HG02981 (cell line): ENCODE data around the gene ARHGEF25.

Experiments
- ATAC-seq: cut with Tn5 transposase; IDR thresholded peaks from one replicate; pipeline ENCODE4 v1.9.1; 2021; ENCODE audit warnings: mild to moderate bottlenecking, moderate library complexity; ENCODE audit not compliant: unreplicated experiment

ARHGEF25 gene

GRCh38 chr12:57620936-57621496 lies 9.8 kb downstream of the ARHGEF25 start:
- ATAC-seq = no peak

GRCh38 chr12:57621497-57622292 lies 10.5 kb downstream of the ARHGEF25 start:
- peak; percentile 58 for ATAC-seq

GRCh38 chr12:57622293-57623245 lies 11.3 kb downstream of the ARHGEF25 start:
- no peak for ATAC-seq

DNA sequence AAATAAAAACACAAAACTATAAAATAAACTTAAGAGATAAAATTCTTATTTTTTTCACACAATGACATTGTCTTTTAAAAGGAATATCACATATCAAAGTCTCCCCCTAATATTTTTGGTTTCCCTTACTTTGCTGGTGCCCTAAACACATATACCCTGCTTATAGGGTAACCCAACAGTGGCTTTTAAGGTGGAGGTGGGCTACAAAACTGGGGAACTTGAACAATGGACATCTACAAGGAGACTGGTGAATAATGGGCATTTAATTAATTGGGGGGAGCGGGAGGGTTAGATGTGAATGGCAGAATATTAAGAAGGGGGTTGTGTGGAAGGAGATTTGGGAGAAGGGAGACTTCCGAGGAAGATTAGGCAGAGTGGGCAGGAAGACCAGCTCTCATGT lies 12.2 kb downstream of the ARHGEF25 start:
- ATAC-seq = no peak

- ATAC-seq = no peak
Observed at GRCh38 chr12:57623811-57624390, 12.7 kb downstream of the ARHGEF25 start.

- ATAC-seq = no peak
Observed at GRCh38 chr12:57624441-57625220, 13.4 kb downstream of the ARHGEF25 start.

DNA sequence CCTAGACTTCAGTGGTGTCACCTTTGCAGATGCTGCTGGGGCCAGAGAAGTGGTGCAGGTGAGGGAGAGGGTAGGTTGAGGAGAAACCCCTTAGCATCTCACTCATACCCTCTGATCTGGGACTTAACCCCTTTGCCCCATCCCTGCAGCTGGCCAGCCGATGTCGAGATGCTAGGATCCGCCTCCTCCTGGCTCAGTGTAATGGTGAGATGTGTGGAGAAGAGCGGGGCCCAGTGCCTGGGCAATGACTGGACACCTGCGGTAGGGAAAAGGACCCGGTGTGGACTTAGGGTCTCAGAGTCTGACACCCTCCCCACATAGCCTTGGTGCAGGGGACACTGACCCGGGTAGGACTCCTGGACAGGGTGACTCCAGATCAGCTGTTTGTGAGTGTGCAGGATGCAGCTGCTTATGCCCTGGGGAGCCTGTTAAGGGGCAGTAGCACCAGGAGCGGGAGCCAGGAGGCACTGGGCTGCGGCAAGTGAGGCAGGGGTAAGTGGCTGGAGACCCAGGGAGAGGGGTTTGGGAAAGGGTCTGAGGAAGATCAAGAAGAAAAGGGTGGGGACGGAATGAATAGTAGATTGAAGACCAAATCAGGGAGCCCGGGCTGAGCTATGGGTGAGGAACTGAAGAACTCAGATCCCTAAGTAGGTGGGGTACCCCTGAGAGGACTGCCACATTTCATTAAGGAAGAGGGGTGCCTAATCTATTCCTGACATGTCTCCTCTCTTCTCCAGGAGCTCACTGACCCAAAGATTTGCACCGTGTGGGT lies 14.2 kb downstream of the ARHGEF25 start:
- no peak for ATAC-seq

DNA sequence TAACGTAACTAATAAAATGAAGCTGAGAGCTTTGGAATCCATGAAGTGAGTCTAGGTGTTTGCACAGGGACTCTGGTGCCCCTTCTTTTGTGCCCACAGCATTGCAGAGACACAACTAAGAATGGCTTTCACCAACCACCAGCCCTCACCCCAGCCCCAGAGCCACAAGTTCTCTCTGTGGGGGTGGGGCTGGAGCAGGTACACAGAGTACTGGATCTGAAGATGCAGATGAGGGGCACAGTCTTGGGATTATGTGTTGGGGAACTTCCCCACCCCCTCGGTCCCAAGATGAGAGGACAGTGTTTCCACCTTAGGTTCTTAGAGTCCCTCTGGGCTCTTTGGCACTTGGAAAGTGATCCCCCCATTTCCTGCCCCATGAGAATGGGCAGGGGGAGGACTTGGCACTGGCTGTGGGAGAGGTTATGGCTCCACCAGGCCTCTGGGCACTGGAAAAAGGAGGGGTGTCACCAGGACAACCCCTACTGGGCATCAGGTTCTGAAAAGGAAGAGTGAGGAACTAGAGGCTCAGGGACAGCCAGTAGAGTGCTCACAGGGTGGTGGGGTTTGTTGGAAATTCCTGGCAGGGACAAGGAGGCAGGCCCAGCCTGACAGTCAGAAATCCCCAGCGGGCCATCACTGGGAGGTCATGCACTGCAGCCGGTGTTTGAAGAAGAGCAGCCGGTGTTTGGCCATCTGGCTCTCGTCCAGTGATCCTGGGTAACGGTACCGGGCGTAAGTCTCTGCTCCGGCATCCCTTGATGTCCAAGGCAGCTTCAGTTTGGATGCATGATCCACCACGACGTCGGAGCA lies 15.1 kb downstream of the ARHGEF25 start:
- no peak for ATAC-seq

- ATAC-seq = no peak
Observed at GRCh38 chr12:57626921-57627445, 15.7 kb downstream of the ARHGEF25 start.

DNA sequence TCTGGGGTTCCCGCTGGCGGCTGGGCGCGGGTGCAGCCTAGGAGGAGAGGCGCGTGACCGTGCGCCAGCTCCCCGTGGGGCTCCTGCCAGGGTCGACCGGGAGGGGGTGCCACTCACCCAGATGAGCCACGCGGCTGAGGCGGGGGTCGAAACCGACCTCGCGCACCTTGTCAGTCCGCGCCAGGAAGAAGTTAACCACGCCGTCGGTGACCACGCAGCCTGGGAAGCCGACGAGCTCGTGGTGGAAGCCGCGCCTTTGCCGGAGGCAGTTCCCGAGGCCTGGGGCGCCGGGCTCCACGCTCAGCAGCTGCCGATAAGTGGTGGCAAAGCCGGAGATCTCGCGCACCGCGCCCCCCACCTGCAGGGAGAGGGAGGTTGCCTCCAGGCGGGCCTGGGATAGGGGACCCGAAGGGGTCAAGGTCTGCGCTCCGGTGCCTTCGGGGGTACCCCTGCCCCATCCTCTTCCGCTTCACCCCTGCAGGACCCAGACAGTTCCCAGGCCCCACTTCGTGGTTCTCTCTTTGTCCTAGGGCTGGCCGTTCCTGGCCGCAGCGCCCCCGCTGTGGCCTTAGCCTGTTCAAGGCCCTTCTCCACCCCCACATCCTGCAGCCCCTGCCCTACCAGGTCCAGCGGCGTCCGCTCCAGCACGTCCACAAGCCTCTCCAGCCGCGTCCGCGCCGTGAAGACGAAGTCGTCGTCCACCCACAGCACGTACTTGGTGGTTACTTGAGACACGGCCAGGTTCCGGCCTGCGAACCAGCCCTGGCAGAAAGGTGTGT lies 16.5 kb downstream of the ARHGEF25 start:
- no peak for ATAC-seq

- no peak for ATAC-seq
Observed at GRCh38 chr12:57628280-57629191, 17.3 kb downstream of the ARHGEF25 start.

GRCh38 chr12:57629897-57630471 lies 18.7 kb downstream of the ARHGEF25 start:
- no peak for ATAC-seq

DNA sequence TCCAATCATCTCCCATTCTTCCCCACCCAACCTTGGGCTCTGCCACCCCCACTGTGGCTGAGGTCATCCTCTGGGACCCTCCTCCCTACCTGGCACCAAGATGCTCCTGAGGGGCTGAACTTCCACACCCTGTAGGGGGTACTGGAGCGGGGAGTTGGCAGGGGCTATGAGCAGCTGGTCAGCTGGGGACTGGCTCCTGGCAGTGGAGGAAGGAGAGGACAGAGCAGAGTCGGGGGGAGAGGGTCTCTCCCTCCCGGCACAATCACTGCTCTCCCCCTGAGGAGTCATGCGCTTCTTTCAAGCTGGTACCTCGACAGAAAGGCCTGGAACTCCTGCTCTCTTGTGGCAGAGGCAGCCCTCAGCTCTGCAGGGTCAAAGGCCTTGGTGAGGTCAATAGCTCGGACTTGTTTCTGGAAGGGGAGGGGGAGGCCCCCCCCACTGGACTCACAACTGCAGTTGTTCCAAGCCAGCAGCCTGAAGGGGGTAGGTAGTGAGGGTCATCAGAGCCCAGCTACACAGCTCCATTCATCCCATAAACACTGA lies 19.7 kb downstream of the ARHGEF25 start:
- no peak for ATAC-seq

DNA sequence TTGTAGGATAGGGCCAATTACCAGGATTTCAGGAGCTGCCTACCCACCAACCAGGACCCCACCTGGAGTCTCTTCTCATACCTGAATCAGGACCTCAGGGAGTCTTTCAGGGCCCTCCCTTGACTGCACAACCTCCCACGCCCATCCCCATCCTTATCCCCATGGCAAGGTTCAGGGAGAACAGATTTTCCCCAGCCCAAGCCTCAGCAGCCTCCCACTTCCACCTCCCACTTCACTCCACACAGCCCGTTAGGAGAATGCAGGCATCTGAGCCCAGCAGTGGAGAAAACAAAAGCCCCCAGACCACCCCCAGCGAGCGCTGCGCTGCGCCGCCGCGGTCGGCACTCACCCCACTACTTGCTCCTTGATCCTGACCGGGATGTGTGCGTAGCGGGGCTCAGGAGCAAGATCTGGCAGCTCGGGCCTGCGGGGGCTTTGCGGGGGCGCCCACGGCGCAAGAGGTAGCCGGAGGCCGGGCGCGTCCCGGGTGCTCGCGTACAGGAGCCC lies 20.4 kb downstream of the ARHGEF25 start:
- ATAC-seq = no peak

- no peak for ATAC-seq
Observed at GRCh38 chr12:57632073-57632957, 21.1 kb downstream of the ARHGEF25 start.
